ENCODE data around the gene FAM170B.

GRCh38 chr10:49173201-49173772 lies 39.5 kb upstream of the FAM170B start:
- no peak for TF ChIP-seq CTCF (IDR thresholded peaks at IDR 0.05)
- TF ChIP-seq POLR2AphosphoS5 (IDR thresholded peaks at IDR 0.05): no peak
- TF ChIP-seq POLR2A (IDR thresholded peaks at IDR 0.05): no peak

Data from sigmoid colon (tissue), 4 donors.